GM10248 (cell line): Measurements from ENCODE around the gene BCL11A.

Experiments used
- CTCF ChIA-PET: fragments of 300-600 bp; sonication (Branson Sonifier 250); formaldehyde crosslinking; extraction: SDS; loops from one replicate; lab custom pipeline; 2021; ENCODE audit warnings: antibody characterized with exemption; lab: Yijun Ruan, JAX
- POLR2A ChIA-PET: fragments of 350-650 bp; sonication (Branson Sonifier 250); formaldehyde crosslinking; extraction: SDS; loops from one replicate; lab custom pipeline; 2020; ENCODE audit warnings: antibody characterized with exemption; lab: Yijun Ruan, JAX
- DNase-seq: peaks from one replicate; pipeline ENCODE4 v3.0.0; 2012; ENCODE audit errors: extremely low spot score
- CTCF ChIP-seq: IDR thresholded peaks from 2 replicates; pipeline ENCODE4 v1.5.1; 2012; ENCODE audit warnings: mild to moderate bottlenecking, low read depth; ENCODE audit errors: extremely low read depth, missing control alignments, control extremely low read depth

BCL11A gene

GRCh38 chr2:60530660-60531281 lies 22.7 kb downstream of the BCL11A start:
- DNase-seq, result peak; percentile 59
- POLR2A ChIA-PET, result interaction anchor here (0.6 kb wide), 1 partner anchor 227 kb away, joined by 3 read pairs; no protein-coding TSS in a partner anchor
- TF ChIP-seq CTCF, result no peak
- CTCF ChIA-PET, result interaction anchor here (1.2 to 3.6 kb wide), 4 partner anchors 10 to 45 kb away, joined by 4 to 15 read pairs (median 9); no protein-coding TSS in a partner anchor

- TF ChIP-seq CTCF, result no peak
- POLR2A ChIA-PET, result no interaction called here
- CTCF ChIA-PET, result interaction anchor here (1.2 to 3.6 kb wide), 4 partner anchors 9 to 44 kb away, joined by 4 to 15 read pairs (median 9); no protein-coding TSS in a partner anchor
- DNase-seq, result no peak
Measured at GRCh38 chr2:60529785-60530627, 23.4 kb downstream of the BCL11A start.

GRCh38 chr2:60529136-60529784 lies 24.2 kb downstream of the BCL11A start:
- CTCF ChIA-PET, result interaction anchor here (1.8 to 3.6 kb wide), 3 partner anchors 8 to 21 kb away, joined by 5 to 15 read pairs (median 13); no protein-coding TSS in a partner anchor
- no peak for TF ChIP-seq CTCF
- POLR2A ChIA-PET, result no interaction called here
- DNase-seq, result no peak

- POLR2A ChIA-PET, result no interaction called here
- CTCF ChIA-PET, result interaction anchor here (1.4 to 3.6 kb wide), 3 partner anchors 11 to 22 kb away, joined by 3 to 15 read pairs (median 13); no protein-coding TSS in a partner anchor
- no peak for TF ChIP-seq CTCF
- DNase-seq, result no peak
Measured at GRCh38 chr2:60528281-60529020, 25.0 kb downstream of the BCL11A start.

GRCh38 chr2:60527762-60528161 lies 25.7 kb downstream of the BCL11A start:
- DNase-seq, result no peak
- ChIA-PET POLR2A (no interaction called here), CTCF (interaction anchor here (1.0 to 3.6 kb wide), 3 partner anchors 11 to 17 kb away, joined by 3 to 15 read pairs (median 4); no protein-coding TSS in a partner anchor)
- no peak for TF ChIP-seq CTCF
